Stimulated activated CD4-positive, alpha-beta T cell treated with anti-CD3 and anti-CD28 coated beads, Interleukin-4, amount 100 ng/mL, for 48 hours (primary cell): ENCODE results near the gene CYP11A1.

Experiments used
- DNase-seq, 2 donors: peaks; one replicate each; pipeline ENCODE4 v3.0.0-alpha.2; 2020; ENCODE audit warnings: low read depth in 2 of 2

Gene CYP11A1

GRCh38 chr15:74322558-74323180 lies 44.8 kb downstream of the CYP11A1 start:
- peak; percentile 47 to 52 for DNase-seq

GRCh38 chr15:74320352-74321247 lies 46.8 kb downstream of the CYP11A1 start:
- peak in 1 of 2 donors; percentile 21 for DNase-seq

GRCh38 chr15:74319596-74320351 lies 47.7 kb downstream of the CYP11A1 start:
- no peak for DNase-seq

GRCh38 chr15:74319138-74319460 lies 48.3 kb downstream of the CYP11A1 start:
- no peak for DNase-seq

- DNase-seq: no peak
Measured at GRCh38 chr15:74318376-74319137, 48.9 kb downstream of the CYP11A1 start.

GRCh38 chr15:74317820-74318375 lies 49.5 kb downstream of the CYP11A1 start:
- DNase-seq: no peak

- DNase-seq: no peak
Measured at GRCh38 chr15:74316141-74316540, 51.3 kb downstream of the CYP11A1 start.

GRCh38 chr15:74315626-74316025 lies 51.8 kb downstream of the CYP11A1 start:
- no peak for DNase-seq

GRCh38 chr15:74314795-74315438 lies 52.5 kb downstream of the CYP11A1 start:
- DNase-seq: peak; percentile 10 to 19

- no peak for DNase-seq
Measured at GRCh38 chr15:74313889-74314288, 53.6 kb downstream of the CYP11A1 start.

GRCh38 chr15:74312445-74313007 lies 54.9 kb downstream of the CYP11A1 start:
- DNase-seq: no peak

GRCh38 chr15:74311734-74312444 lies 55.6 kb downstream of the CYP11A1 start:
- DNase-seq: no peak

- DNase-seq: peak; percentile 15 to 17
Measured at GRCh38 chr15:74307827-74308811, 59.3 kb downstream of the CYP11A1 start.

GRCh38 chr15:74306781-74307217 lies 60.6 kb downstream of the CYP11A1 start:
- no peak for DNase-seq

- no peak for DNase-seq
Measured at GRCh38 chr15:74305687-74306086, 61.8 kb downstream of the CYP11A1 start.

GRCh38 chr15:74304431-74304830 lies 63.0 kb downstream of the CYP11A1 start:
- no peak for DNase-seq

GRCh38 chr15:74303741-74304309 lies 63.6 kb downstream of the CYP11A1 start:
- no peak for DNase-seq

GRCh38 chr15:74302821-74303359 lies 64.6 kb downstream of the CYP11A1 start:
- peak; percentile 35 to 42 for DNase-seq
